ENCODE results near the gene SELENOO. TPM values are rescaled to one million over a fixed set of nuclear protein-coding genes. Genes with fewer than 3 reads are reported as not detected.

The SELENOO gene
- total RNA-seq, 1 donor from 2014 or later: 24.7 TPM

GRCh38 chr22:50255607-50256006, 54.8 kb downstream of the SELENOO start:
- Mint-ChIP-seq H3K9me3 (ENCODE audit: low read depth) (no peaks in the 10 kb centered on the region), H3K4me3 (ENCODE audit: low read depth) (no peak overlapping the region), H3K4me1 (ENCODE audit: low read depth) (peaks cover 1% of the 10 kb centered on the region), H3K27ac (no peak overlapping the region), H3K27me3 (no peaks in the 10 kb centered on the region), H3K36me3 (ENCODE audit: insufficient read depth) (no peaks in the 10 kb centered on the region)
- TF ChIP-seq CTCF (IDR thresholded peaks at IDR 0.05; ENCODE audit: unreplicated experiment): no peak
- DNase-seq (ENCODE audit: low spot score, unreplicated experiment): no peak

GRCh38 chr22:50256258-50256862, 55.5 kb downstream of the SELENOO start:
- no peak for DNase-seq (ENCODE audit: low spot score, unreplicated experiment)
- Mint-ChIP-seq H3K4me3 (ENCODE audit: low read depth) (no peak overlapping the region), H3K27me3 (no peaks in the 10 kb centered on the region), H3K9me3 (ENCODE audit: low read depth) (no peaks in the 10 kb centered on the region), H3K36me3 (ENCODE audit: insufficient read depth) (no peaks in the 10 kb centered on the region), H3K27ac (no peak overlapping the region), H3K4me1 (ENCODE audit: low read depth) (no peaks in the 10 kb centered on the region)
- TF ChIP-seq CTCF (IDR thresholded peaks at IDR 0.05; ENCODE audit: unreplicated experiment): no peak

- H3K27ac Mint-ChIP-seq: no peak overlapping the region
- no peaks in the 10 kb centered on the region for H3K9me3 Mint-ChIP-seq (ENCODE audit: low read depth)
- TF ChIP-seq CTCF (IDR thresholded peaks at IDR 0.05; ENCODE audit: unreplicated experiment): no peak
Measured at GRCh38 chr22:50257041-50257440, 56.2 kb downstream of the SELENOO start.

GRCh38 chr22:50257451-50258360, 56.9 kb downstream of the SELENOO start:
- Mint-ChIP-seq H3K27me3 (no peaks in the 10 kb centered on the region), H3K4me3 (ENCODE audit: low read depth) (no peak overlapping the region), H3K4me1 (ENCODE audit: low read depth) (peaks cover 3% of the 10 kb centered on the region), H3K36me3 (ENCODE audit: insufficient read depth) (no peaks in the 10 kb centered on the region), H3K27ac (no peak overlapping the region), H3K9me3 (ENCODE audit: low read depth) (no peaks in the 10 kb centered on the region)
- no peak for TF ChIP-seq CTCF (IDR thresholded peaks at IDR 0.05; ENCODE audit: unreplicated experiment)
- DNase-seq (ENCODE audit: low spot score, unreplicated experiment): no peak

More at GRCh38 chr22:50257041-50257440, 56.2 kb downstream of the SELENOO start:
- Mint-ChIP-seq H3K36me3 (ENCODE audit: insufficient read depth) (no peaks in the 10 kb centered on the region), H3K27me3 (no peaks in the 10 kb centered on the region), H3K4me3 (ENCODE audit: low read depth) (no peak overlapping the region), H3K4me1 (ENCODE audit: low read depth) (no peaks in the 10 kb centered on the region)
- DNase-seq (ENCODE audit: low spot score, unreplicated experiment): no peak

- Mint-ChIP-seq H3K36me3 (ENCODE audit: insufficient read depth) (no peaks in the 10 kb centered on the region), H3K27me3 (no peaks in the 10 kb centered on the region), H3K4me1 (ENCODE audit: low read depth) (peaks cover 3% of the 10 kb centered on the region), H3K9me3 (ENCODE audit: low read depth) (no peaks in the 10 kb centered on the region), H3K27ac (no peak overlapping the region), H3K4me3 (ENCODE audit: low read depth) (peak overlapping the region; percentile 44)
- no peak for TF ChIP-seq CTCF (IDR thresholded peaks at IDR 0.05; ENCODE audit: unreplicated experiment)
- DNase-seq (ENCODE audit: low spot score, unreplicated experiment): no peak
Measured at GRCh38 chr22:50258361-50259292, 57.8 kb downstream of the SELENOO start.

Measured in progenitor cell of endocrine pancreas (in vitro differentiated cells).